Measurements from ENCODE around the gene JPT2. TPM values are rescaled to one million over a fixed set of nuclear protein-coding genes. Genes with fewer than 3 reads are reported as not detected.

JPT2 gene
- total RNA-seq, 4 donors from 2014 or later, result 22.6 to 59.2 (median 35.0) TPM

DNA sequence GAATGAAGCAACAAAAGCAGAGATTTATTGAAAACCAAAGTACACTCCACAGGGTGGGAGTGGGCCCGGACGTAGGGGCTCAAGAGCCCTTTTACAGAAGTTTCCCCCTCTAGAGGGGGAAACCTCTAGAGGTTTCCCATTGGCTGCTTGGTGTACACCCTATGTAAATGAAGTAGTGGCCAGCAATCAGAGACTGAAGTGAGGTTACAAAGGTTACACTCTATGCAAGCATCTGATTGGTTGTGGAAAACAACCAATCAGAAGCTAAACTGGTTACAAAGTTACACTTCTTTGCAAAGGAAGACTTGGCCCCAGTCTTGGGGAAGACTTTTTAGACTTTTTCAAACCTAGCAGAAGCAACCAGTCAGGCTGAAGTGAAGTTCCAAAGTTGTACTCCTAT is 38.8 kb upstream of the JPT2 start:
- Histone ChIP-seq H3K36me3 (peaks cover 88% of the 10 kb centered on the region), H3K4me1 (no peaks in the 10 kb centered on the region), H3K9me3 (no peaks in the 10 kb centered on the region), H3K4me3 (no peak overlapping the region), H3K27ac (no peak overlapping the region), H3K27me3 (no peaks in the 10 kb centered on the region)
- TF ChIP-seq CTCF (IDR thresholded peaks at IDR 0.05) (no peak), POLR2A (IDR thresholded peaks at IDR 0.05) (no peak)
- WGBS, result 89% methylated on average over 2 of the region's 2 CpGs
- DNase-seq (ENCODE audit: low spot score in 2 of 2), result no peak

- Histone ChIP-seq H3K36me3 (peaks cover 87% of the 10 kb centered on the region), H3K4me1 (no peaks in the 10 kb centered on the region), H3K27ac (no peak overlapping the region), H3K9me3 (no peaks in the 10 kb centered on the region), H3K27me3 (no peaks in the 10 kb centered on the region), H3K4me3 (no peak overlapping the region)
- TF ChIP-seq EP300 (IDR thresholded peaks at IDR 0.05) (no peak), POLR2AphosphoS5 (IDR thresholded peaks at IDR 0.05) (no peak), CTCF (IDR thresholded peaks at IDR 0.05) (no peak), POLR2A (IDR thresholded peaks at IDR 0.05) (no peak)
- 91% methylated on average over 11 of the region's 11 CpGs for WGBS
- no peak for DNase-seq (ENCODE audit: low spot score in 2 of 2)
Observed at GRCh38 chr16:1639860-1640259, 38.2 kb upstream of the JPT2 start.

DNA sequence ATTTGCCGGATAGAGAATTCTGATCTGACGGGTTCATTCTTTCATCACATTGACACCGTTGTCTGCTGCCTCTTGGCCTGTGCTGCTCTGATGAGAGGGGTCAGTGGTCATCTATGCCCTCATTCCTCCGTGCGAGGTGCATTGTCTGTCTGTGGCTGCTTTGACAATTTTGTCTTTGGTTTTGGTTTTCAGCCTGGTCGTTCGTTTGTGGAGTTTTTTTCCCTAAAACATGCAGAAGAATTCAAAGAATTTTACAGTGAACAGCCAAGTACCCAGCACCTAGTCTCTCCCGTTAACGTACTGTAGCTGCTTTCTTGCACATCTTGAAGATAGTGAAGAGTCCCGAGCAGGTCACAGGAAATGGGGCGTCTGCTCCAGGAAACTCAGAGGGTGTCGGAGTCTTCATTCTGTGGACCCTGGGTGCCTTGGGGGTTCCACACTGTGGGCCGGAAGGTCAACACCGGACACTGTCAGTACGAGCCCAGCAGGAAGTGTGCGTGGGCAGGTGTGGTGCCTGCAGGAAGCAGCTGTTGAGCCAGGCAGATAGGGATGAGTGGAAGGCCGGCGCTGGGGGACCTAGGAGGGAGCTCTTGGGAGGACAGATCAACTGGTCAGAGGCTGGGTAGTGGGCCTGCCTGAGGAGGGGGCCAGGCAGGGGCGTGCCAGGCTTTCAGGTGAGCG is 37.7 kb upstream of the JPT2 start:
- H3K4me1 ChIP-seq, result no peaks in the 10 kb centered on the region
- 80% methylated on average over 19 of the region's 20 CpGs for WGBS
- H3K27me3 ChIP-seq, result no peaks in the 10 kb centered on the region
- H3K9me3 ChIP-seq, result no peaks in the 10 kb centered on the region
- no peak overlapping the region for H3K4me3 ChIP-seq
- no peak for DNase-seq (ENCODE audit: low spot score in 2 of 2)
- TF ChIP-seq EP300 (IDR thresholded peaks at IDR 0.05) (no peak), POLR2A (IDR thresholded peaks at IDR 0.05) (no peak)
- peaks cover 84% of the 10 kb centered on the region for H3K36me3 ChIP-seq
- no peak overlapping the region for H3K27ac ChIP-seq

DNA sequence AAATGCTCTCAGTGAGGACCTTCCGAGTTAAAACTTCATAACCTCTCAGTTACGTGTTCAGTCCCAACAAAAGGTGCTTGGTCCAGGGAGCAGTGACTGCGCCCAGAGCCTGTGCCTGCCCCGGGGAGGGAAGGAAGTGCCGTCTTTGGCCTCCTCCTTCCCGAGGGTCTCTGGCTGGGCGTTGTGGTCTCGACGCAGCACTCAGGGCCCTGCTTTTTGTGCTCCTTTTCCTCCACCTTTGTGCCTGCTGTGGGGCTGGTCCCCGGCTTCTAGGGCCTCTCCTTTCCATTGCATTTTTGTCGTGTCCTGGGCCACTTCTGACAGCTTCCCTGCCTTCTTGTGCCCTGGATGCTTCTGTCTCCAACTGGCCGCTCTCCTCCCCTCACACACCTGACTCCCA is 36.8 kb upstream of the JPT2 start:
- TF ChIP-seq EP300 (IDR thresholded peaks at IDR 0.05) (no peak), POLR2A (IDR thresholded peaks at IDR 0.05) (no peak), CTCF (IDR thresholded peaks at IDR 0.05) (no peak), POLR2AphosphoS5 (IDR thresholded peaks at IDR 0.05) (no peak)

DNA sequence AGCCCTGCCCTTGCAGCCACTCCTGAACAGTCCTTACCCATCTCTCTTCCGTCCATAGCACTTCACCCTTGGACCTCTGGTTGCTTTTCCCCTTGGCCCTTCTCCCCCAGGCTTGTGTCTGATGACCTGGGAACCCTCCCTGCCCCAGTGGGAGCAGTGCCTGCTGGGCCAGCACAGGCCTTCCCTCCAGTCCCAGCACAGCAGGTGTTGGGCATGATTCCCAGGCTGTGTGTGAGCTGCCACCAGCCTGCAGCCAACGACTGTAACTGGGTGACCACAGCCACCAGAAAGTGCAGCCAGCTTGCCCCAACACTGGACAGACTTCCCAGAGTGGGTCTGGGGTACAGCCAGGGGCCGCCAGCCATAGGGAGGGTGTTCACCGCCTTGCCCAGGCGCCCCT is 35.9 kb upstream of the JPT2 start:
- H3K9me3 ChIP-seq, result no peaks in the 10 kb centered on the region
- WGBS, result 93% methylated on average over 5 of the region's 5 CpGs
- no peaks in the 10 kb centered on the region for H3K27me3 ChIP-seq
- no peak overlapping the region for H3K27ac ChIP-seq
- TF ChIP-seq CTCF (IDR thresholded peaks at IDR 0.05) (no peak), POLR2AphosphoS5 (IDR thresholded peaks at IDR 0.05) (no peak), EP300 (IDR thresholded peaks at IDR 0.05) (no peak), POLR2A (IDR thresholded peaks at IDR 0.05) (no peak)
- no peak for DNase-seq (ENCODE audit: low spot score in 2 of 2)
- no peak overlapping the region for H3K4me3 ChIP-seq
- H3K36me3 ChIP-seq, result peaks cover 76% of the 10 kb centered on the region
- H3K4me1 ChIP-seq, result peaks cover 7% of the 10 kb centered on the region

More for the DNA sequence above, 36.8 kb upstream of the JPT2 start:
- DNase-seq (ENCODE audit: low spot score in 2 of 2), result no peak
- no peak overlapping the region for H3K27ac ChIP-seq
- H3K4me1 ChIP-seq, result peaks cover 7% of the 10 kb centered on the region
- WGBS, result 92% methylated on average over 12 of the region's 12 CpGs
- peaks cover 76% of the 10 kb centered on the region for H3K36me3 ChIP-seq
- no peaks in the 10 kb centered on the region for H3K27me3 ChIP-seq
- no peaks in the 10 kb centered on the region for H3K9me3 ChIP-seq
- no peak overlapping the region for H3K4me3 ChIP-seq

- no peaks in the 10 kb centered on the region for H3K9me3 ChIP-seq
- TF ChIP-seq POLR2AphosphoS5 (IDR thresholded peaks at IDR 0.05), result no peak
- H3K27me3 ChIP-seq, result no peaks in the 10 kb centered on the region
- H3K4me1 ChIP-seq, result peaks cover 7% of the 10 kb centered on the region
- no peak overlapping the region for H3K4me3 ChIP-seq
- H3K36me3 ChIP-seq, result peaks cover 73% of the 10 kb centered on the region
- DNase-seq (ENCODE audit: low spot score in 2 of 2), result no peak
- no peak overlapping the region for H3K27ac ChIP-seq
- WGBS, result 95% methylated on average over 11 of the region's 11 CpGs
Observed at GRCh38 chr16:1642753-1643152, 35.3 kb upstream of the JPT2 start.

All from suprapubic skin (tissue), 4 donors.